HCT116 (cell line): ENCODE results near the gene TRIM45. TPM values are rescaled to one million over a fixed set of nuclear protein-coding genes. Genes with fewer than 3 reads are reported as not detected.

Experiments
- ATAC-seq: fragments of 200-7000 bp; cut with Tn5 transposase; 2 replicates; pipeline ENCODE4 v1.9.1; 2020; ENCODE audit warnings: mild to moderate bottlenecking, moderate library complexity
- BruUV-seq: library from RNA; stranded (reverse); fragments of 400-500 nt; replicated peaks from 2 replicates; lab custom pipeline; 2021; lab: Mats Ljungman, UMichigan
- CTCF ChIA-PET: fragments of 300-600 bp; sonication (Branson Sonifier 250); formaldehyde crosslinking; loops from one replicate; lab custom pipeline; 2021; ENCODE audit warnings: antibody characterized with exemption; lab: Charles Lee
- POLR2A ChIA-PET: fragments of 300-600, 350-600 bp; sonication (Branson Sonifier 250); formaldehyde crosslinking; loops from one replicate; lab custom pipeline; 2021; ENCODE audit warnings: antibody characterized with exemption; lab: Charles Lee
- RAD21 ChIA-PET, 2 experiments: fragments of 300-600 bp; sonication (Branson Sonifier 250); formaldehyde crosslinking; loops; one replicate each; lab custom pipeline; 2023; ENCODE audit warnings: low total read pairs in 2 of 2; ENCODE audit not compliant: uncharacterized antibody in 2 of 2, unreplicated experiment in 2 of 2, low non-redundant PET in 1 of 2; lab: Charles Lee
- DNase-seq: peaks from one replicate; pipeline ENCODE4 v3.0.0-alpha.2; 2010; ENCODE audit warnings: low read depth, low spot score
- H2AFZ ChIP-seq: fragments of 200-600 bp; shearing (Covaris generic), sonication (generic); 2 replicates; pipeline ENCODE4 v1.6.1; 2017; ENCODE audit warnings: low read depth, mixed run types, mixed read lengths, antibody characterized with exemption, low read length; ENCODE audit not compliant: poor library complexity, severe bottlenecking
- H3K27ac ChIP-seq: 2 replicates; pipeline ENCODE4 v1.5.1; 2012; ENCODE audit warnings: low read depth, low read length
- H3K27me3 ChIP-seq: fragments of 200-600 bp; sonication (generic); 2 replicates; pipeline ENCODE4 v1.6.1; 2016; ENCODE audit warnings: mixed run types, low read length, mixed read lengths; ENCODE audit not compliant: insufficient read depth
- H3K36me3 ChIP-seq, 2 experiments: fragments of 200-500 bp in 1 of 2; fragments of 200-600 bp in 1 of 2; sonication (Bioruptor generic) in 1 of 2; sonication (generic) in 1 of 2; 2 replicates each; pipeline versions ENCODE4 v1.5.1 to v1.6.1; 2014 to 2016; ENCODE audit warnings: low read length in 2 of 2, inconsistent platforms in 1 of 2, mixed read lengths in 1 of 2, mixed run types in 1 of 2; ENCODE audit not compliant: insufficient read depth in 2 of 2, control insufficient read depth in 1 of 2
- H3K4me1 ChIP-seq, 2 experiments: fragments of 200-600 bp in 1 of 2; sonication (generic) in 1 of 2; 2 replicates each; pipeline versions ENCODE4 v1.5.1 to v1.6.1; 2012 to 2017; ENCODE audit warnings: low read length in 2 of 2, inconsistent platforms in 1 of 2, mild to moderate bottlenecking in 1 of 2, mixed read lengths in 1 of 2, mixed run types in 1 of 2, moderate library complexity in 1 of 2; ENCODE audit not compliant: insufficient read depth in 2 of 2, control insufficient read depth in 1 of 2
- H3K4me2 ChIP-seq: fragments of 200-600 bp; sonication (generic); 2 replicates; pipeline ENCODE4 v1.6.1; 2017; ENCODE audit warnings: mixed run types, low read length, mixed read lengths
- H3K4me3 ChIP-seq, 2 experiments: fragments of 200-600 bp in 1 of 2; sonication (generic) in 1 of 2; replicated peaks in 1 of 2; 2 replicates each; pipeline ENCODE4 v1.5.1; 2011 to 2016; ENCODE audit warnings: low read length in 2 of 2, control low read depth in 1 of 2, low read depth in 1 of 2, mild to moderate bottlenecking in 1 of 2, mixed read lengths in 1 of 2, mixed run types in 1 of 2
- H3K79me2 ChIP-seq: fragments of 200-600 bp; sonication (generic); 2 replicates; pipeline ENCODE4 v1.6.1; 2017; ENCODE audit warnings: mild to moderate bottlenecking, mixed run types, low read length, moderate library complexity, mixed read lengths; ENCODE audit not compliant: insufficient read depth
- H3K9ac ChIP-seq: fragments of 200-600 bp; sonication (generic); 2 replicates; pipeline ENCODE4 v1.6.1; 2016; ENCODE audit warnings: low read length, mixed read lengths
- H3K9me2 ChIP-seq: fragments of 200-600 bp; sonication (generic), shearing (Covaris generic); 2 replicates; pipeline ENCODE4 v1.6.1; 2017; ENCODE audit warnings: mixed run types, mild to moderate bottlenecking, moderate library complexity; ENCODE audit not compliant: insufficient read depth
- H3K9me3 ChIP-seq, 2 experiments: fragments of 200-500 bp in 1 of 2; fragments of 200-600 bp in 1 of 2; sonication (Bioruptor generic) in 1 of 2; sonication (generic) in 1 of 2; 2 replicates each; pipeline ENCODE4 v1.6.1; 2014 to 2017; ENCODE audit warnings: low read length in 2 of 2, mixed read lengths in 2 of 2, inconsistent platforms in 1 of 2, low read depth in 1 of 2, mild to moderate bottlenecking in 1 of 2, mixed run types in 1 of 2, moderate library complexity in 1 of 2; ENCODE audit not compliant: control insufficient read depth in 1 of 2, insufficient read depth in 1 of 2
- H4K20me1 ChIP-seq: fragments of 200-600 bp; sonication (generic), shearing (Covaris generic); 2 replicates; pipeline ENCODE4 v1.6.1; 2017; ENCODE audit warnings: mixed run types, mild to moderate bottlenecking, moderate library complexity; ENCODE audit not compliant: insufficient read depth
- POLR2AphosphoS5 ChIP-seq: IDR thresholded peaks from 2 replicates; pipeline ENCODE4 v1.6.1; 2011; ENCODE audit warnings: mild to moderate bottlenecking, low read depth, low read length, moderate library complexity
- SIN3A ChIP-seq: IDR thresholded peaks from 2 replicates; pipeline ENCODE4 v1.6.1; 2012; ENCODE audit warnings: low read depth
- intact Hi-C: fragments of 100-400 bp; cut with micrococcal nuclease; formaldehyde crosslinking; loops from 2 replicates; pipeline ENCODE4 v1.10.0; 2022
- total RNA-seq: library from RNA; stranded (reverse); gene quantifications from one replicate; pipeline ENCODE4 v1.2.1, GENCODE V29; 2021; ENCODE audit not compliant: unreplicated experiment
- TF ChIP-seq, protein P1 (sequence below), 3 experiments: fragments of 200-600 bp in 1 of 3; sonication (generic) in 1 of 3; IDR thresholded peaks in 2 of 3; conservative IDR thresholded peaks in 1 of 3; 2 replicates each; pipeline ENCODE4 v1.5.1; 2012 to 2017; ENCODE audit warnings: low read depth in 2 of 3, low read length in 2 of 3, antibody characterized with exemption in 1 of 3, borderline replicate concordance in 1 of 3, control low read depth in 1 of 3, mild to moderate bottlenecking in 1 of 3, mixed read lengths in 1 of 3, mixed run types in 1 of 3, moderate library complexity in 1 of 3; ENCODE audit not compliant: insufficient read depth in 1 of 3
- TF ChIP-seq, protein P2 (sequence below): IDR thresholded peaks from 2 replicates; pipeline ENCODE4 v1.6.1; 2012; ENCODE audit warnings: low read depth
- TF ChIP-seq, protein P3 (sequence below): IDR thresholded peaks from 2 replicates; pipeline ENCODE4 v1.6.1; 2012
- TF ChIP-seq, protein P4 (sequence below): IDR thresholded peaks from 2 replicates; pipeline ENCODE4 v1.6.1; 2011; ENCODE audit warnings: mild to moderate bottlenecking, low read length, moderate library complexity; ENCODE audit not compliant: insufficient replicate concordance; ENCODE audit errors: extremely low read depth

TRIM45 gene
- total RNA-seq, 1 experiment from 2014 or later = 3.5 TPM

- H3K36me3 ChIP-seq = peaks cover 0 to 13% of the 10 kb centered on the region in 2 experiments; a peak in 1 of 4 replicates
- H3K27me3 ChIP-seq = no peaks in the 10 kb centered on the region
- DNase-seq (no peak), ATAC-seq (no peak)
- no peaks in the 10 kb centered on the region for H3K9me2 ChIP-seq
- H3K4me1 ChIP-seq = no peaks in the 10 kb centered on the region
- peaks cover 61% of the 10 kb centered on the region for H3K79me2 ChIP-seq
- BruUV-seq = no TSS peak
- H3K9ac ChIP-seq = no peak overlapping the region
- no peak overlapping the region for H3K27ac ChIP-seq
- H3K4me2 ChIP-seq = no peak overlapping the region
- H3K4me3 ChIP-seq = no peak overlapping the region
- intact Hi-C loops = loop anchor here (1.0 to 10.0 kb wide), 3 partner anchors 216 to 826 kb away; no protein-coding TSS in a partner anchor
- no peaks in the 10 kb centered on the region for H4K20me1 ChIP-seq
- RAD21 ChIA-PET = interaction anchor here in 1 of 2 experiments (1.4 kb wide), 1 partner anchor 60 kb away, joined by 6 read pairs; no protein-coding TSS in a partner anchor
- CTCF ChIA-PET = interaction anchor here (9.0 kb wide), 1 partner anchor 217 kb away, joined by 101 read pairs; no protein-coding TSS in a partner anchor
- POLR2A ChIA-PET = interaction anchor here (1.0 kb wide), 1 partner anchor 9 kb away, joined by 3 read pairs; the partner anchor contains the start of gene TTF2
- no peaks in the 10 kb centered on the region for H3K9me3 ChIP-seq
- TF ChIP-seq, protein P1, sequence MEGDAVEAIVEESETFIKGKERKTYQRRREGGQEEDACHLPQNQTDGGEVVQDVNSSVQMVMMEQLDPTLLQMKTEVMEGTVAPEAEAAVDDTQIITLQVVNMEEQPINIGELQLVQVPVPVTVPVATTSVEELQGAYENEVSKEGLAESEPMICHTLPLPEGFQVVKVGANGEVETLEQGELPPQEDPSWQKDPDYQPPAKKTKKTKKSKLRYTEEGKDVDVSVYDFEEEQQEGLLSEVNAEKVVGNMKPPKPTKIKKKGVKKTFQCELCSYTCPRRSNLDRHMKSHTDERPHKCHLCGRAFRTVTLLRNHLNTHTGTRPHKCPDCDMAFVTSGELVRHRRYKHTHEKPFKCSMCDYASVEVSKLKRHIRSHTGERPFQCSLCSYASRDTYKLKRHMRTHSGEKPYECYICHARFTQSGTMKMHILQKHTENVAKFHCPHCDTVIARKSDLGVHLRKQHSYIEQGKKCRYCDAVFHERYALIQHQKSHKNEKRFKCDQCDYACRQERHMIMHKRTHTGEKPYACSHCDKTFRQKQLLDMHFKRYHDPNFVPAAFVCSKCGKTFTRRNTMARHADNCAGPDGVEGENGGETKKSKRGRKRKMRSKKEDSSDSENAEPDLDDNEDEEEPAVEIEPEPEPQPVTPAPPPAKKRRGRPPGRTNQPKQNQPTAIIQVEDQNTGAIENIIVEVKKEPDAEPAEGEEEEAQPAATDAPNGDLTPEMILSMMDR (IDR thresholded peaks at IDR 0.05 in 2 of 3, conservative IDR thresholded peaks at IDR 0.05 in 1 of 3; ENCODE audit: borderline replicate concordance in 1 of 3, insufficient read depth in 1 of 3, low read depth in 2 of 3, low read length in 2 of 3) = no peak
- TF ChIP-seq, protein P2, sequence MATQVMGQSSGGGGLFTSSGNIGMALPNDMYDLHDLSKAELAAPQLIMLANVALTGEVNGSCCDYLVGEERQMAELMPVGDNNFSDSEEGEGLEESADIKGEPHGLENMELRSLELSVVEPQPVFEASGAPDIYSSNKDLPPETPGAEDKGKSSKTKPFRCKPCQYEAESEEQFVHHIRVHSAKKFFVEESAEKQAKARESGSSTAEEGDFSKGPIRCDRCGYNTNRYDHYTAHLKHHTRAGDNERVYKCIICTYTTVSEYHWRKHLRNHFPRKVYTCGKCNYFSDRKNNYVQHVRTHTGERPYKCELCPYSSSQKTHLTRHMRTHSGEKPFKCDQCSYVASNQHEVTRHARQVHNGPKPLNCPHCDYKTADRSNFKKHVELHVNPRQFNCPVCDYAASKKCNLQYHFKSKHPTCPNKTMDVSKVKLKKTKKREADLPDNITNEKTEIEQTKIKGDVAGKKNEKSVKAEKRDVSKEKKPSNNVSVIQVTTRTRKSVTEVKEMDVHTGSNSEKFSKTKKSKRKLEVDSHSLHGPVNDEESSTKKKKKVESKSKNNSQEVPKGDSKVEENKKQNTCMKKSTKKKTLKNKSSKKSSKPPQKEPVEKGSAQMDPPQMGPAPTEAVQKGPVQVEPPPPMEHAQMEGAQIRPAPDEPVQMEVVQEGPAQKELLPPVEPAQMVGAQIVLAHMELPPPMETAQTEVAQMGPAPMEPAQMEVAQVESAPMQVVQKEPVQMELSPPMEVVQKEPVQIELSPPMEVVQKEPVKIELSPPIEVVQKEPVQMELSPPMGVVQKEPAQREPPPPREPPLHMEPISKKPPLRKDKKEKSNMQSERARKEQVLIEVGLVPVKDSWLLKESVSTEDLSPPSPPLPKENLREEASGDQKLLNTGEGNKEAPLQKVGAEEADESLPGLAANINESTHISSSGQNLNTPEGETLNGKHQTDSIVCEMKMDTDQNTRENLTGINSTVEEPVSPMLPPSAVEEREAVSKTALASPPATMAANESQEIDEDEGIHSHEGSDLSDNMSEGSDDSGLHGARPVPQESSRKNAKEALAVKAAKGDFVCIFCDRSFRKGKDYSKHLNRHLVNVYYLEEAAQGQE = no peak
- no peak for TF ChIP-seq POLR2AphosphoS5
- no peak for TF ChIP-seq SIN3A
- TF ChIP-seq, protein P3, sequence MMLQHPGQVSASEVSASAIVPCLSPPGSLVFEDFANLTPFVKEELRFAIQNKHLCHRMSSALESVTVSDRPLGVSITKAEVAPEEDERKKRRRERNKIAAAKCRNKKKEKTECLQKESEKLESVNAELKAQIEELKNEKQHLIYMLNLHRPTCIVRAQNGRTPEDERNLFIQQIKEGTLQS = no peak
- TF ChIP-seq, protein P4, sequence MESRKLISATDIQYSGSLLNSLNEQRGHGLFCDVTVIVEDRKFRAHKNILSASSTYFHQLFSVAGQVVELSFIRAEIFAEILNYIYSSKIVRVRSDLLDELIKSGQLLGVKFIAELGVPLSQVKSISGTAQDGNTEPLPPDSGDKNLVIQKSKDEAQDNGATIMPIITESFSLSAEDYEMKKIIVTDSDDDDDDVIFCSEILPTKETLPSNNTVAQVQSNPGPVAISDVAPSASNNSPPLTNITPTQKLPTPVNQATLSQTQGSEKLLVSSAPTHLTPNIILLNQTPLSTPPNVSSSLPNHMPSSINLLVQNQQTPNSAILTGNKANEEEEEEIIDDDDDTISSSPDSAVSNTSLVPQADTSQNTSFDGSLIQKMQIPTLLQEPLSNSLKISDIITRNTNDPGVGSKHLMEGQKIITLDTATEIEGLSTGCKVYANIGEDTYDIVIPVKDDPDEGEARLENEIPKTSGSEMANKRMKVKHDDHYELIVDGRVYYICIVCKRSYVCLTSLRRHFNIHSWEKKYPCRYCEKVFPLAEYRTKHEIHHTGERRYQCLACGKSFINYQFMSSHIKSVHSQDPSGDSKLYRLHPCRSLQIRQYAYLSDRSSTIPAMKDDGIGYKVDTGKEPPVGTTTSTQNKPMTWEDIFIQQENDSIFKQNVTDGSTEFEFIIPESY = no peak
- no peak overlapping the region for H2AFZ ChIP-seq
These were observed 53.0 kb downstream of the TRIM45 start for GRCh38 chr1:117068580-117068979.
